ES-I3 (cell line): ENCODE results near the gene ZNF221.
"Not testable (repeated sequence)": the region's sequence is repeated elsewhere in the genome, so short reads cannot be mapped to it uniquely, and the experiment has no call there.

Experiments
- H3K36me3 ChIP-seq: 2 replicates; pipeline ENCODE4 v1.6.1; 2013; ENCODE audit warnings: mild to moderate bottlenecking, low read length, control low read depth, moderate library complexity; ENCODE audit not compliant: insufficient read depth
- H3K4me1 ChIP-seq: 2 replicates; pipeline ENCODE4 v1.6.1; 2013; ENCODE audit warnings: mild to moderate bottlenecking, control low read depth, low read length; ENCODE audit not compliant: insufficient read depth
- H3K9ac ChIP-seq: 2 replicates; pipeline ENCODE4 v1.6.1; 2013; ENCODE audit warnings: low read depth, mild to moderate bottlenecking, low read length, moderate library complexity
- H3K9me3 ChIP-seq: 2 replicates; pipeline ENCODE4 v1.6.1; 2013; ENCODE audit warnings: mild to moderate bottlenecking, low read length, moderate library complexity; ENCODE audit not compliant: control insufficient read depth, insufficient read depth

The ZNF221 gene

GRCh38 chr19:43936188-43936587, 14.8 kb upstream of the ZNF221 start:
- peaks cover 5% of the 10 kb centered on the region; the same call in 1 of the 2 replicates for H3K9me3 ChIP-seq
- H3K9ac ChIP-seq: no peak overlapping the region
- H3K4me1 ChIP-seq: no peaks in the 10 kb centered on the region
- H3K36me3 ChIP-seq: peaks cover 4% of the 10 kb centered on the region

- Histone ChIP-seq H3K9ac (no peak overlapping the region), H3K9me3 (peaks cover 5% of the 10 kb centered on the region; the same call in 1 of the 2 replicates), H3K4me1 (no peaks in the 10 kb centered on the region), H3K36me3 (no peaks in the 10 kb centered on the region)
These were observed 11.3 kb upstream of the ZNF221 start for GRCh38 chr19:43939557-43940260.

GRCh38 chr19:43940719-43941118, 10.3 kb upstream of the ZNF221 start:
- Histone ChIP-seq H3K9ac (no peak overlapping the region), H3K36me3 (no peaks in the 10 kb centered on the region), H3K9me3 (peaks cover 5% of the 10 kb centered on the region; the same call in 1 of the 2 replicates), H3K4me1 (no peaks in the 10 kb centered on the region)

- Histone ChIP-seq H3K4me1 (no peaks in the 10 kb centered on the region), H3K9me3 (peaks cover 5% of the 10 kb centered on the region; the same call in 1 of the 2 replicates), H3K9ac (no peak overlapping the region), H3K36me3 (no peaks in the 10 kb centered on the region)
These were observed 9.8 kb upstream of the ZNF221 start for GRCh38 chr19:43941209-43941608.

- H3K4me1 ChIP-seq, H3K36me3 ChIP-seq, H3K9me3 ChIP-seq, H3K9ac ChIP-seq: not testable (repeated sequence)
These were observed 3.6 kb upstream of the ZNF221 start for GRCh38 chr19:43947412-43947811.

- not testable (repeated sequence) for H3K9me3 ChIP-seq
These were observed 1.2 kb upstream of the ZNF221 start for GRCh38 chr19:43949803-43950202.

GRCh38 chr19:43956827-43957226, 5.8 kb downstream of the ZNF221 start:
- peaks cover 18% of the 10 kb centered on the region for H3K9me3 ChIP-seq
- no peaks in the 10 kb centered on the region; the same call in 1 of the 2 replicates for H3K36me3 ChIP-seq
- H3K4me1 ChIP-seq: no peaks in the 10 kb centered on the region
- H3K9ac ChIP-seq: no peak overlapping the region

More at GRCh38 chr19:43949803-43950202, 1.2 kb upstream of the ZNF221 start:
- not testable (repeated sequence) for H3K4me1 ChIP-seq, H3K36me3 ChIP-seq, H3K9ac ChIP-seq

GRCh38 chr19:43957891-43958290, 6.9 kb downstream of the ZNF221 start:
- H3K9ac ChIP-seq: no peak overlapping the region
- H3K36me3 ChIP-seq: peaks cover 4% of the 10 kb centered on the region; the same call in 1 of the 2 replicates
- no peaks in the 10 kb centered on the region for H3K4me1 ChIP-seq
- H3K9me3 ChIP-seq: peaks cover 23% of the 10 kb centered on the region

GRCh38 chr19:43960411-43960810, 9.4 kb downstream of the ZNF221 start:
- Histone ChIP-seq H3K9me3 (peaks cover 42% of the 10 kb centered on the region), H3K4me1 (no peaks in the 10 kb centered on the region), H3K9ac (no peak overlapping the region), H3K36me3 (peaks cover 12% of the 10 kb centered on the region)

- no peak overlapping the region for H3K9ac ChIP-seq
- peaks cover 52% of the 10 kb centered on the region for H3K36me3 ChIP-seq
- no peaks in the 10 kb centered on the region for H3K4me1 ChIP-seq
- peaks cover 78% of the 10 kb centered on the region for H3K9me3 ChIP-seq
These were observed 15.2 kb downstream of the ZNF221 start for GRCh38 chr19:43966079-43966694.

- Histone ChIP-seq H3K9me3 (peaks cover 7% of the 10 kb centered on the region; the same call in 1 of the 2 replicates), H3K36me3 (no peaks in the 10 kb centered on the region), H3K9ac (no peak overlapping the region), H3K4me1 (no peaks in the 10 kb centered on the region)
These were observed 25.7 kb downstream of the ZNF221 start for GRCh38 chr19:43976732-43977131.

GRCh38 chr19:43983544-43983911, 32.5 kb downstream of the ZNF221 start:
- Histone ChIP-seq H3K9ac (peak overlapping the region; percentile 85; the same call in 1 of the 2 replicates), H3K4me1 (no peaks in the 10 kb centered on the region), H3K9me3 (no peaks in the 10 kb centered on the region), H3K36me3 (no peaks in the 10 kb centered on the region)

- Histone ChIP-seq H3K9me3 (no peaks in the 10 kb centered on the region), H3K4me1 (no peaks in the 10 kb centered on the region), H3K36me3 (no peaks in the 10 kb centered on the region), H3K9ac (peak within 1 kb of the TSS; percentile 85)
These were observed 33.1 kb downstream of the ZNF221 start, which contains the start of gene ZNF155 for GRCh38 chr19:43983912-43984686. TSS of gene ZNF155 (plus strand) at chr19:43984188. CDS start at chr19:43988544, 4,356 bp downstream.

GRCh38 chr19:43984687-43985000, 33.6 kb downstream of the ZNF221 start:
- Histone ChIP-seq H3K9ac (peak overlapping the region; percentile 85), H3K9me3 (no peaks in the 10 kb centered on the region), H3K4me1 (no peaks in the 10 kb centered on the region), H3K36me3 (no peaks in the 10 kb centered on the region)
